ENCODE data around the gene AFMID. TPM values are rescaled to one million over a fixed set of nuclear protein-coding genes. Genes with fewer than 3 reads are reported as not detected.
A peak's percentile ranks its signal among the peaks of the same experiment; 100 is the strongest.

AFMID gene
- total and polyA plus RNA-seq, 9 of the 15 experiments (the other 6 are each of a cell fraction or from before 2014, with no cell fraction given): 62.1 to 188 (median 74.4) TPM

DNA sequence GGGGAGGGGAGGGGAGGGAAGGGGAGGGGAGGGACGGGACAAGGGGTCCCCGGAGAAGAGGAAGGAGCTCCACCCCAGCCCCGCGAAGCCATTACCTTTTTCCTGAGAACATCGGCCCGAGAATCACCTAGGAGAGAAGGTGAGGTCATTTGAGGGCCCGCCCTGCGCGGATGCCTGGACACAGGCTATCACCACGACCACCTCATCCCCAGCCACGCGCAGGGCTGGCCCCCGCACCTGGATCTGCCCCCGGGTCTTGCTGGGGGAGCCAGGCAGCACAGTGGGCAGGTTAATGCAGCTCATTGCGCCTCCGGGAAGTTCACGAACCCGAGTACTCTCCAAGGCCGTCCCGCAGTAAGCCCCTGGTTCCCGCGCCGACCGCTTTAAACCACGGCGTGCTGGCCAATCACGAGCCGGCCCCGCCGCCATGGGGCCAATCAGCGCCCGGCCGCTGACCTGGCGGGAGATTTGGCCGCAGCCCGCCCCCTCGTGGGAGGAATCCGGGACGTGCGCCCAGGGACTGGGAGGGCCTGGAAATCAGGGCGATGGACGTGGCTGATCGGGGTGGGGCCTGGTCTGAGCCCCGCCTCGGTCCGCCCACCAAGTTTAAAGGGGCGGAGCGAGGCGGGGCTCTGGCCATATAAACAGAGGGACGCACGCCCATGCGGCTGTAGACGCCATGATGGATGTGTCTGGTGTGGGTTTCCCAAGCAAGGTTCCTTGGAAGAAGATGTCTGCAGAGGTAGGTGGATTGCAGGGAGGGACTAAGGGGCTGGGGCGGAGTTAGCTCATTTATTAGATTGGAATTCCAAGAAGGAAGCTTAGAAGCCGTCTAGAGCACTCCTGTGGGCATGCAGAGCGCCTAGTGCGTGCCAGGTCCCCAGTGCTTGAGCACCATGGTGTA lies at the start of gene AFMID, which contains the start of gene TK1 (continued):
- TF ChIP-seq, protein P1, sequence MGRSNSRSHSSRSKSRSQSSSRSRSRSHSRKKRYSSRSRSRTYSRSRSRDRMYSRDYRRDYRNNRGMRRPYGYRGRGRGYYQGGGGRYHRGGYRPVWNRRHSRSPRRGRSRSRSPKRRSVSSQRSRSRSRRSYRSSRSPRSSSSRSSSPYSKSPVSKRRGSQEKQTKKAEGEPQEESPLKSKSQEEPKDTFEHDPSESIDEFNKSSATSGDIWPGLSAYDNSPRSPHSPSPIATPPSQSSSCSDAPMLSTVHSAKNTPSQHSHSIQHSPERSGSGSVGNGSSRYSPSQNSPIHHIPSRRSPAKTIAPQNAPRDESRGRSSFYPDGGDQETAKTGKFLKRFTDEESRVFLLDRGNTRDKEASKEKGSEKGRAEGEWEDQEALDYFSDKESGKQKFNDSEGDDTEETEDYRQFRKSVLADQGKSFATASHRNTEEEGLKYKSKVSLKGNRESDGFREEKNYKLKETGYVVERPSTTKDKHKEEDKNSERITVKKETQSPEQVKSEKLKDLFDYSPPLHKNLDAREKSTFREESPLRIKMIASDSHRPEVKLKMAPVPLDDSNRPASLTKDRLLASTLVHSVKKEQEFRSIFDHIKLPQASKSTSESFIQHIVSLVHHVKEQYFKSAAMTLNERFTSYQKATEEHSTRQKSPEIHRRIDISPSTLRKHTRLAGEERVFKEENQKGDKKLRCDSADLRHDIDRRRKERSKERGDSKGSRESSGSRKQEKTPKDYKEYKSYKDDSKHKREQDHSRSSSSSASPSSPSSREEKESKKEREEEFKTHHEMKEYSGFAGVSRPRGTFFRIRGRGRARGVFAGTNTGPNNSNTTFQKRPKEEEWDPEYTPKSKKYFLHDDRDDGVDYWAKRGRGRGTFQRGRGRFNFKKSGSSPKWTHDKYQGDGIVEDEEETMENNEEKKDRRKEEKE (IDR thresholded peaks at IDR 0.05; ENCODE audit: borderline replicate concordance in 1 of 2, control insufficient read depth in 1 of 2, low read depth in 2 of 2, low read length in 1 of 2): no peak
- TF ChIP-seq SREBF2 (CRISPR knock-in tag; IDR thresholded peaks at IDR 0.05) (no peak), SMAD3 (CRISPR knock-in tag; conservative IDR thresholded peaks at IDR 0.05) (no peak), ZNF699 (CRISPR knock-in tag; IDR thresholded peaks at IDR 0.05; ENCODE audit: insufficient replicate concordance) (no peak), HMG20A (CRISPR knock-in tag; conservative IDR thresholded peaks at IDR 0.05) (no peak), LCOR (CRISPR knock-in tag; IDR thresholded peaks at IDR 0.05) (peak; percentile 100), ZZZ3 (IDR thresholded peaks at IDR 0.05) (peak; percentile 96), ZNF324 (CRISPR knock-in tag; IDR thresholded peaks at IDR 0.05) (no peak), RCOR1 (IDR thresholded peaks at IDR 0.05; ENCODE audit: borderline replicate concordance in 1 of 2, low read depth in 2 of 2, low read length in 2 of 2) (peak; percentile 87 to 91), CC2D1A (IDR thresholded peaks at IDR 0.05) (peak; percentile 49; the same call in 1 of the 2 replicates), MXI1 (IDR thresholded peaks at IDR 0.05; ENCODE audit: low read depth, low read length) (peak; percentile 90), ADNP (tag; IDR thresholded peaks at IDR 0.05) (no peak), ZC3H8 (IDR thresholded peaks at IDR 0.05) (no peak), HDAC1 (IDR thresholded peaks at IDR 0.05) (peak in 1 of 2 experiments; percentile 91; a peak in 2 of 4 replicates), ETV1 (tag; conservative IDR thresholded peaks at IDR 0.05; ENCODE audit: low read depth) (no peak), SP1 (CRISPR knock-in tag; IDR thresholded peaks at IDR 0.05) (peak; percentile 97)
- TF ChIP-seq, protein P2, sequence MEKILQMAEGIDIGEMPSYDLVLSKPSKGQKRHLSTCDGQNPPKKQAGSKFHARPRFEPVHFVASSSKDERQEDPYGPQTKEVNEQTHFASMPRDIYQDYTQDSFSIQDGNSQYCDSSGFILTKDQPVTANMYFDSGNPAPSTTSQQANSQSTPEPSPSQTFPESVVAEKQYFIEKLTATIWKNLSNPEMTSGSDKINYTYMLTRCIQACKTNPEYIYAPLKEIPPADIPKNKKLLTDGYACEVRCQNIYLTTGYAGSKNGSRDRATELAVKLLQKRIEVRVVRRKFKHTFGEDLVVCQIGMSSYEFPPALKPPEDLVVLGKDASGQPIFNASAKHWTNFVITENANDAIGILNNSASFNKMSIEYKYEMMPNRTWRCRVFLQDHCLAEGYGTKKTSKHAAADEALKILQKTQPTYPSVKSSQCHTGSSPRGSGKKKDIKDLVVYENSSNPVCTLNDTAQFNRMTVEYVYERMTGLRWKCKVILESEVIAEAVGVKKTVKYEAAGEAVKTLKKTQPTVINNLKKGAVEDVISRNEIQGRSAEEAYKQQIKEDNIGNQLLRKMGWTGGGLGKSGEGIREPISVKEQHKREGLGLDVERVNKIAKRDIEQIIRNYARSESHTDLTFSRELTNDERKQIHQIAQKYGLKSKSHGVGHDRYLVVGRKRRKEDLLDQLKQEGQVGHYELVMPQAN (IDR thresholded peaks at IDR 0.05; ENCODE audit: borderline replicate concordance): peak; percentile 76
- TF ChIP-seq, protein P3, sequence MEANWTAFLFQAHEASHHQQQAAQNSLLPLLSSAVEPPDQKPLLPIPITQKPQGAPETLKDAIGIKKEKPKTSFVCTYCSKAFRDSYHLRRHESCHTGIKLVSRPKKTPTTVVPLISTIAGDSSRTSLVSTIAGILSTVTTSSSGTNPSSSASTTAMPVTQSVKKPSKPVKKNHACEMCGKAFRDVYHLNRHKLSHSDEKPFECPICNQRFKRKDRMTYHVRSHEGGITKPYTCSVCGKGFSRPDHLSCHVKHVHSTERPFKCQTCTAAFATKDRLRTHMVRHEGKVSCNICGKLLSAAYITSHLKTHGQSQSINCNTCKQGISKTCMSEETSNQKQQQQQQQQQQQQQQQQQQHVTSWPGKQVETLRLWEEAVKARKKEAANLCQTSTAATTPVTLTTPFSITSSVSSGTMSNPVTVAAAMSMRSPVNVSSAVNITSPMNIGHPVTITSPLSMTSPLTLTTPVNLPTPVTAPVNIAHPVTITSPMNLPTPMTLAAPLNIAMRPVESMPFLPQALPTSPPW (CRISPR knock-in tag; IDR thresholded peaks at IDR 0.05): peak; percentile 68
- TF ChIP-seq, protein P4, sequence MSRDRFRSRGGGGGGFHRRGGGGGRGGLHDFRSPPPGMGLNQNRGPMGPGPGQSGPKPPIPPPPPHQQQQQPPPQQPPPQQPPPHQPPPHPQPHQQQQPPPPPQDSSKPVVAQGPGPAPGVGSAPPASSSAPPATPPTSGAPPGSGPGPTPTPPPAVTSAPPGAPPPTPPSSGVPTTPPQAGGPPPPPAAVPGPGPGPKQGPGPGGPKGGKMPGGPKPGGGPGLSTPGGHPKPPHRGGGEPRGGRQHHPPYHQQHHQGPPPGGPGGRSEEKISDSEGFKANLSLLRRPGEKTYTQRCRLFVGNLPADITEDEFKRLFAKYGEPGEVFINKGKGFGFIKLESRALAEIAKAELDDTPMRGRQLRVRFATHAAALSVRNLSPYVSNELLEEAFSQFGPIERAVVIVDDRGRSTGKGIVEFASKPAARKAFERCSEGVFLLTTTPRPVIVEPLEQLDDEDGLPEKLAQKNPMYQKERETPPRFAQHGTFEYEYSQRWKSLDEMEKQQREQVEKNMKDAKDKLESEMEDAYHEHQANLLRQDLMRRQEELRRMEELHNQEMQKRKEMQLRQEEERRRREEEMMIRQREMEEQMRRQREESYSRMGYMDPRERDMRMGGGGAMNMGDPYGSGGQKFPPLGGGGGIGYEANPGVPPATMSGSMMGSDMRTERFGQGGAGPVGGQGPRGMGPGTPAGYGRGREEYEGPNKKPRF (IDR thresholded peaks at IDR 0.05; ENCODE audit: low read depth, low read length): no peak
